H1 (cell line): ENCODE measurements around the gene UBE2E2. TPM values are rescaled to one million over a fixed set of nuclear protein-coding genes. Genes with fewer than 3 reads are reported as not detected.

Source experiments
- BRCA1 ChIP-seq: IDR thresholded peaks from 2 replicates; pipeline ENCODE4 v1.6.1; 2012; ENCODE audit warnings: low read depth, low read length, improper control_type of control experiment
- CHD1 ChIP-seq: IDR thresholded peaks from 2 replicates; pipeline ENCODE4 v1.6.1; 2012; ENCODE audit warnings: low read depth, low read length, improper control_type of control experiment
- FOSL1 ChIP-seq: IDR thresholded peaks from 2 replicates; pipeline ENCODE4 v1.6.1; 2011; ENCODE audit warnings: mild to moderate bottlenecking, low read depth, low read length, moderate library complexity; ENCODE audit not compliant: insufficient read depth
- JUN ChIP-seq: IDR thresholded peaks from 2 replicates; pipeline ENCODE4 v1.6.1; 2011; ENCODE audit warnings: low read depth, mild to moderate bottlenecking, improper control_type of control experiment, low read length
- RBBP5 ChIP-seq: IDR thresholded peaks from 2 replicates; pipeline ENCODE4 v1.7.1; 2012; ENCODE audit warnings: low read depth, mild to moderate bottlenecking, inconsistent platforms, low read length, moderate library complexity, borderline replicate concordance
- RNF2 ChIP-seq: fragments of 200-900, 300-1000 bp; sonication (generic); IDR thresholded peaks from 2 replicates; pipeline ENCODE4 v1.7.1; 2016; ENCODE audit warnings: borderline replicate concordance, low read depth, mild to moderate bottlenecking, antibody characterized with exemption, low read length; ENCODE audit not compliant: poor library complexity, severe bottlenecking; ENCODE audit errors: missing control alignments
- SP1 ChIP-seq: IDR thresholded peaks from 2 replicates; pipeline ENCODE4 v1.6.1; 2011; ENCODE audit warnings: low read depth, low read length
- SUZ12 ChIP-seq: fragments of 200-600 bp; sonication (generic); IDR thresholded peaks from 2 replicates; pipeline ENCODE4 v1.6.1; 2012; ENCODE audit warnings: mild to moderate bottlenecking, inconsistent platforms, low read length, moderate library complexity, mixed read lengths
- TAF7 ChIP-seq: optimal IDR thresholded peaks from 2 replicates; pipeline ENCODE3; 2011; ENCODE audit warnings: low read depth, mild to moderate bottlenecking, inconsistent platforms, low read length, moderate library complexity, borderline replicate concordance
- polyA plus RNA-seq, 7 experiments: library from polyadenylated mRNA; depleted of rRNA in 3 of 7; stranded (reverse) in 5 of 7; unstranded in 2 of 7; fragments of >200 nt in 5 of 7; fragments of 200-250 nt in 2 of 7; gene quantifications; 1 replicate in 5 of 7; 2 replicates in 1 of 7; 4 replicates in 1 of 7; pipeline versions ENCODE4 v1.2.1 to v1.2.3, GENCODE V29; 2011 to 2013; ENCODE audit warnings: missing spikeins in 2 of 7, mixed read lengths in 2 of 7
- total RNA-seq: library from RNA; stranded (reverse); fragmentation: NEBNext Ultra II Directional; extraction: Animal tissue kit (Norgen Biotek cat#: 25700); gene quantifications from 2 replicates; pipeline ENCODE4 v1.2.1, GENCODE V29; 2021
- TF ChIP-seq, protein P1 (sequence below): fragments of 300-600 bp; sonication (generic); IDR thresholded peaks from 2 replicates; pipeline ENCODE4 v1.7.1; 2012; ENCODE audit warnings: low read length, moderate library complexity, mild to moderate bottlenecking, inconsistent platforms; ENCODE audit not compliant: insufficient replicate concordance
- TF ChIP-seq, protein P2 (sequence below): IDR thresholded peaks from 2 replicates; pipeline ENCODE4 v1.6.1; 2012; ENCODE audit warnings: inconsistent platforms

Gene UBE2E2
- total and polyA plus RNA-seq, 2 of the 8 experiments (the other 6 are each of a cell fraction or from before 2014, with no cell fraction given), result 57.6 to 70.6 TPM

DNA sequence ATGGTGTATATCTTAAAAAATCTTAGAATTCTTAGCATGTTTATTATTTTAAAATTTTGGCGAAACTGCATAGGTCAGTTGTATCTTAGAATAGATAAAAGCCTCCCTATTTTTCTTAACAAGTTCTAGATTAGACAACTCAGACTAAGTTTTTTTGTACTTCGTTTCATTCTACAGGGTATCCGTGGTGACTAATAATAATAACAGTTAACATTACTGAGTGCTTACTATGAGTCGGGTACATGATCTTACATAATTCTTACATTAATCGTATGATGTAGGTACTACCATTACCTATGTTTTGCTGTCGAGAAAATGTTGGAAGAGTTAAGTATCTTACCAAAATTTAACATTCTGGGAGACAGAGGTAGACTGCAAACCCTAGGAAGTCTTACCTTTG lies 60.7 kb downstream of the UBE2E2 start (continued):
- TF ChIP-seq, protein P1, sequence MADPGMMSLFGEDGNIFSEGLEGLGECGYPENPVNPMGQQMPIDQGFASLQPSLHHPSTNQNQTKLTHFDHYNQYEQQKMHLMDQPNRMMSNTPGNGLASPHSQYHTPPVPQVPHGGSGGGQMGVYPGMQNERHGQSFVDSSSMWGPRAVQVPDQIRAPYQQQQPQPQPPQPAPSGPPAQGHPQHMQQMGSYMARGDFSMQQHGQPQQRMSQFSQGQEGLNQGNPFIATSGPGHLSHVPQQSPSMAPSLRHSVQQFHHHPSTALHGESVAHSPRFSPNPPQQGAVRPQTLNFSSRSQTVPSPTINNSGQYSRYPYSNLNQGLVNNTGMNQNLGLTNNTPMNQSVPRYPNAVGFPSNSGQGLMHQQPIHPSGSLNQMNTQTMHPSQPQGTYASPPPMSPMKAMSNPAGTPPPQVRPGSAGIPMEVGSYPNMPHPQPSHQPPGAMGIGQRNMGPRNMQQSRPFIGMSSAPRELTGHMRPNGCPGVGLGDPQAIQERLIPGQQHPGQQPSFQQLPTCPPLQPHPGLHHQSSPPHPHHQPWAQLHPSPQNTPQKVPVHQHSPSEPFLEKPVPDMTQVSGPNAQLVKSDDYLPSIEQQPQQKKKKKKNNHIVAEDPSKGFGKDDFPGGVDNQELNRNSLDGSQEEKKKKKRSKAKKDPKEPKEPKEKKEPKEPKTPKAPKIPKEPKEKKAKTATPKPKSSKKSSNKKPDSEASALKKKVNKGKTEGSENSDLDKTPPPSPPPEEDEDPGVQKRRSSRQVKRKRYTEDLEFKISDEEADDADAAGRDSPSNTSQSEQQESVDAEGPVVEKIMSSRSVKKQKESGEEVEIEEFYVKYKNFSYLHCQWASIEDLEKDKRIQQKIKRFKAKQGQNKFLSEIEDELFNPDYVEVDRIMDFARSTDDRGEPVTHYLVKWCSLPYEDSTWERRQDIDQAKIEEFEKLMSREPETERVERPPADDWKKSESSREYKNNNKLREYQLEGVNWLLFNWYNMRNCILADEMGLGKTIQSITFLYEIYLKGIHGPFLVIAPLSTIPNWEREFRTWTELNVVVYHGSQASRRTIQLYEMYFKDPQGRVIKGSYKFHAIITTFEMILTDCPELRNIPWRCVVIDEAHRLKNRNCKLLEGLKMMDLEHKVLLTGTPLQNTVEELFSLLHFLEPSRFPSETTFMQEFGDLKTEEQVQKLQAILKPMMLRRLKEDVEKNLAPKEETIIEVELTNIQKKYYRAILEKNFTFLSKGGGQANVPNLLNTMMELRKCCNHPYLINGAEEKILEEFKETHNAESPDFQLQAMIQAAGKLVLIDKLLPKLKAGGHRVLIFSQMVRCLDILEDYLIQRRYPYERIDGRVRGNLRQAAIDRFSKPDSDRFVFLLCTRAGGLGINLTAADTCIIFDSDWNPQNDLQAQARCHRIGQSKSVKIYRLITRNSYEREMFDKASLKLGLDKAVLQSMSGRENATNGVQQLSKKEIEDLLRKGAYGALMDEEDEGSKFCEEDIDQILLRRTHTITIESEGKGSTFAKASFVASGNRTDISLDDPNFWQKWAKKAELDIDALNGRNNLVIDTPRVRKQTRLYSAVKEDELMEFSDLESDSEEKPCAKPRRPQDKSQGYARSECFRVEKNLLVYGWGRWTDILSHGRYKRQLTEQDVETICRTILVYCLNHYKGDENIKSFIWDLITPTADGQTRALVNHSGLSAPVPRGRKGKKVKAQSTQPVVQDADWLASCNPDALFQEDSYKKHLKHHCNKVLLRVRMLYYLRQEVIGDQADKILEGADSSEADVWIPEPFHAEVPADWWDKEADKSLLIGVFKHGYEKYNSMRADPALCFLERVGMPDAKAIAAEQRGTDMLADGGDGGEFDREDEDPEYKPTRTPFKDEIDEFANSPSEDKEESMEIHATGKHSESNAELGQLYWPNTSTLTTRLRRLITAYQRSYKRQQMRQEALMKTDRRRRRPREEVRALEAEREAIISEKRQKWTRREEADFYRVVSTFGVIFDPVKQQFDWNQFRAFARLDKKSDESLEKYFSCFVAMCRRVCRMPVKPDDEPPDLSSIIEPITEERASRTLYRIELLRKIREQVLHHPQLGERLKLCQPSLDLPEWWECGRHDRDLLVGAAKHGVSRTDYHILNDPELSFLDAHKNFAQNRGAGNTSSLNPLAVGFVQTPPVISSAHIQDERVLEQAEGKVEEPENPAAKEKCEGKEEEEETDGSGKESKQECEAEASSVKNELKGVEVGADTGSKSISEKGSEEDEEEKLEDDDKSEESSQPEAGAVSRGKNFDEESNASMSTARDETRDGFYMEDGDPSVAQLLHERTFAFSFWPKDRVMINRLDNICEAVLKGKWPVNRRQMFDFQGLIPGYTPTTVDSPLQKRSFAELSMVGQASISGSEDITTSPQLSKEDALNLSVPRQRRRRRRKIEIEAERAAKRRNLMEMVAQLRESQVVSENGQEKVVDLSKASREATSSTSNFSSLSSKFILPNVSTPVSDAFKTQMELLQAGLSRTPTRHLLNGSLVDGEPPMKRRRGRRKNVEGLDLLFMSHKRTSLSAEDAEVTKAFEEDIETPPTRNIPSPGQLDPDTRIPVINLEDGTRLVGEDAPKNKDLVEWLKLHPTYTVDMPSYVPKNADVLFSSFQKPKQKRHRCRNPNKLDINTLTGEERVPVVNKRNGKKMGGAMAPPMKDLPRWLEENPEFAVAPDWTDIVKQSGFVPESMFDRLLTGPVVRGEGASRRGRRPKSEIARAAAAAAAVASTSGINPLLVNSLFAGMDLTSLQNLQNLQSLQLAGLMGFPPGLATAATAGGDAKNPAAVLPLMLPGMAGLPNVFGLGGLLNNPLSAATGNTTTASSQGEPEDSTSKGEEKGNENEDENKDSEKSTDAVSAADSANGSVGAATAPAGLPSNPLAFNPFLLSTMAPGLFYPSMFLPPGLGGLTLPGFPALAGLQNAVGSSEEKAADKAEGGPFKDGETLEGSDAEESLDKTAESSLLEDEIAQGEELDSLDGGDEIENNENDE, result no peak
- TF ChIP-seq SP1 (no peak), RBBP5 (no peak), JUN (no peak), RNF2 (no peak), FOSL1 (no peak), SUZ12 (no peak), BRCA1 (no peak), CHD1 (no peak), TAF7 (no peak)
- TF ChIP-seq, protein P2, sequence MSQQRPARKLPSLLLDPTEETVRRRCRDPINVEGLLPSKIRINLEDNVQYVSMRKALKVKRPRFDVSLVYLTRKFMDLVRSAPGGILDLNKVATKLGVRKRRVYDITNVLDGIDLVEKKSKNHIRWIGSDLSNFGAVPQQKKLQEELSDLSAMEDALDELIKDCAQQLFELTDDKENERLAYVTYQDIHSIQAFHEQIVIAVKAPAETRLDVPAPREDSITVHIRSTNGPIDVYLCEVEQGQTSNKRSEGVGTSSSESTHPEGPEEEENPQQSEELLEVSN, result no peak
